A673 (cell line): ENCODE results near the gene AMZ1.
"Not testable (repeated sequence)": the region's sequence is repeated elsewhere in the genome, so short reads cannot be mapped to it uniquely, and the experiment has no call there.

Experiments
- EZH2 ChIP-seq: fragments of 200-600 bp; sonication (generic); IDR thresholded peaks from 2 replicates; pipeline ENCODE4 v1.6.1; 2017; ENCODE audit warnings: borderline replicate concordance, low read depth, mild to moderate bottlenecking, mixed read lengths, antibody characterized with exemption, low read length; ENCODE audit not compliant: poor library complexity, severe bottlenecking
- TF ChIP-seq, protein P1 (sequence below): fragments of 300-800, 200-600 bp; sonication (generic); conservative IDR thresholded peaks from 2 replicates; pipeline ENCODE4 v1.5.1; 2017; ENCODE audit warnings: low read depth, mild to moderate bottlenecking, antibody characterized with exemption, low read length, moderate library complexity, mixed read lengths

DNA sequence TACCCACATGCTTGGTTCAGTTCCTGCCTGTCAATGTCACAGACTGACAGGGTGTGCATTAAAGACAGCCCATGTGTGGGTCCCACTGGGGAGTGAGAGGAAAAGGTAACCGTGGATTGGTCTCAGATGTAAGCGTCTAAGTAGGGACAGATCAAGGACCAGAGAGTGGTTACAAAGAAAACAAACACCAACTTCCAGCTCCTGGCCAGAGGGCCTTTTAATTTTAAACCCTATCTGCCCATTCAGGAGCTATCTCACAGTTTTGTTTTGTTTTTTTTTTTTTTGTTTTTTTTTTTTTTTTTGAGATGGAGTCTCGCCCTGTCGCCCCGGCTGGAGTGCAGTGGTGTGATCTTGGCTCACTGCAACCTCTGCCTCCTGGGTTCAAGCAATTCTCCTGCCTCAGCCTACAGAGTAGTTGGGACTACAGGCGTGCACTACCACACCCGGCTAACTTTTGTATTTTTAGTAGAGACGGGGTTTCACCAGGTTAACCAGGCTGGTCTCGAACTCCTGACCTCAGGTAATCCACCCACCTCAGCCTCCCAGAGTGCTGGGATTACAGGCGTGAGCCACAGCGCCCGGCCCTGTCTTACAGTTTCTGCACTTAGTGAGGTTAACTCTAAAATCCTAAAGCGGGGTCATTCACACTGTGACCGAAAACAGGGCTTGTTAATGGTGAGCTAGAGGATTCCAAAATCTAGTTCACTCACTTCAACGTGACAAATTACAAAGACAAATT, 49.2 kb downstream of the AMZ1 start:
- TF ChIP-seq, protein P1, sequence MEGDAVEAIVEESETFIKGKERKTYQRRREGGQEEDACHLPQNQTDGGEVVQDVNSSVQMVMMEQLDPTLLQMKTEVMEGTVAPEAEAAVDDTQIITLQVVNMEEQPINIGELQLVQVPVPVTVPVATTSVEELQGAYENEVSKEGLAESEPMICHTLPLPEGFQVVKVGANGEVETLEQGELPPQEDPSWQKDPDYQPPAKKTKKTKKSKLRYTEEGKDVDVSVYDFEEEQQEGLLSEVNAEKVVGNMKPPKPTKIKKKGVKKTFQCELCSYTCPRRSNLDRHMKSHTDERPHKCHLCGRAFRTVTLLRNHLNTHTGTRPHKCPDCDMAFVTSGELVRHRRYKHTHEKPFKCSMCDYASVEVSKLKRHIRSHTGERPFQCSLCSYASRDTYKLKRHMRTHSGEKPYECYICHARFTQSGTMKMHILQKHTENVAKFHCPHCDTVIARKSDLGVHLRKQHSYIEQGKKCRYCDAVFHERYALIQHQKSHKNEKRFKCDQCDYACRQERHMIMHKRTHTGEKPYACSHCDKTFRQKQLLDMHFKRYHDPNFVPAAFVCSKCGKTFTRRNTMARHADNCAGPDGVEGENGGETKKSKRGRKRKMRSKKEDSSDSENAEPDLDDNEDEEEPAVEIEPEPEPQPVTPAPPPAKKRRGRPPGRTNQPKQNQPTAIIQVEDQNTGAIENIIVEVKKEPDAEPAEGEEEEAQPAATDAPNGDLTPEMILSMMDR: not testable (repeated sequence)
- TF ChIP-seq EZH2: not testable (repeated sequence)
